Caco-2 (cell line): ENCODE measurements around the gene SLC6A15. TPM values are rescaled to one million over a fixed set of nuclear protein-coding genes. Genes with fewer than 3 reads are reported as not detected.

Experiments
- BruUV-seq: library from RNA; stranded (reverse); fragments of 400-500 nt; replicated peaks from 2 replicates; lab custom pipeline; 2021; lab: Mats Ljungman, UMichigan
- CTCF ChIA-PET: fragments of 300-600 bp; sonication (Branson Sonifier 250); formaldehyde crosslinking; loops from one replicate; lab custom pipeline; 2022; ENCODE audit warnings: antibody characterized with exemption; lab: Charles Lee
- POLR2A ChIA-PET: fragments of 300-600 bp; sonication (Branson Sonifier 250); formaldehyde crosslinking; loops from one replicate; lab custom pipeline; 2022; ENCODE audit warnings: antibody characterized with exemption; lab: Charles Lee
- DNase-seq, 2 experiments: peaks; one replicate each; pipeline versions ENCODE4 v3.0.0 to v3.0.0-alpha.2; 2020 to 2022
- H3K27me3 ChIP-seq: replicated peaks from 2 replicates; pipeline ENCODE4 v1.6.0; 2011; ENCODE audit warnings: low read length; ENCODE audit not compliant: control insufficient read depth, insufficient read depth
- H3K36me3 ChIP-seq: 2 replicates; pipeline ENCODE4 v1.5.1; 2011; ENCODE audit warnings: low read length; ENCODE audit not compliant: control insufficient read depth, insufficient read depth
- H3K4me1 ChIP-seq: fragments of 250-450 bp; sonication (Bioruptor Pico); 2 replicates; pipeline ENCODE4 v1.5.1; 2020; ENCODE audit warnings: mild to moderate bottlenecking
- H3K4me3 ChIP-seq: 2 replicates; pipeline ENCODE4 v1.5.1; 2011; ENCODE audit warnings: low read depth, mild to moderate bottlenecking, control low read depth, low read length
- H3K9me3 ChIP-seq: fragments of 250-450 bp; sonication (Bioruptor Pico); 2 replicates; pipeline ENCODE4 v1.5.1; 2020; ENCODE audit warnings: mild to moderate bottlenecking, moderate library complexity
- H3K27ac Mint-ChIP-seq: one replicate; pipeline ENCODE4 v1.8.0; 2022; ENCODE audit warnings: mixed read lengths; ENCODE audit not compliant: unreplicated experiment
- H3K27me3 Mint-ChIP-seq: one replicate; pipeline ENCODE4 v1.8.0; 2022; ENCODE audit warnings: mixed read lengths; ENCODE audit not compliant: insufficient read depth, unreplicated experiment
- H3K36me3 Mint-ChIP-seq: one replicate; pipeline ENCODE4 v1.8.0; 2022; ENCODE audit warnings: mild to moderate bottlenecking, mixed read lengths; ENCODE audit not compliant: insufficient read depth, unreplicated experiment
- H3K4me1 Mint-ChIP-seq: one replicate; pipeline ENCODE4 v1.8.0; 2022; ENCODE audit warnings: low read depth, mixed read lengths; ENCODE audit not compliant: unreplicated experiment
- H3K4me3 Mint-ChIP-seq: one replicate; pipeline ENCODE4 v1.8.0; 2022; ENCODE audit warnings: mild to moderate bottlenecking, moderate library complexity, mixed read lengths; ENCODE audit not compliant: unreplicated experiment
- H3K9me3 Mint-ChIP-seq: one replicate; pipeline ENCODE4 v1.8.0; 2022; ENCODE audit warnings: mixed read lengths; ENCODE audit not compliant: unreplicated experiment
- CTCF ChIP-seq, 2 experiments: fragments of 200-600 bp in 1 of 2; IDR thresholded peaks; 1 replicate in 1 of 2; 2 replicates in 1 of 2; pipeline versions ENCODE4 v1.5.1 to v1.8.0; 2011 to 2022; ENCODE audit warnings: antibody characterized with exemption in 1 of 2, control low read depth in 1 of 2, inconsistent platforms in 1 of 2, low read depth in 1 of 2, low read length in 1 of 2, mild to moderate bottlenecking in 1 of 2, moderate library complexity in 1 of 2; ENCODE audit not compliant: insufficient read depth in 1 of 2, severe bottlenecking in 1 of 2, unreplicated experiment in 1 of 2
- intact Hi-C: fragments of 100-400 bp; cut with micrococcal nuclease; formaldehyde crosslinking; loops from one replicate; pipeline ENCODE4 v1.10.0; 2022; ENCODE audit not compliant: unreplicated experiment
- total RNA-seq: library from RNA; stranded (reverse); gene quantifications from 2 replicates; pipeline ENCODE4 v1.2.3, GENCODE V29; 2022

Gene SLC6A15
- total RNA-seq, 1 experiment from 2014 or later = not detected

GRCh38 chr12:84856156-84856900, 56.3 kb downstream of the SLC6A15 start:
- CTCF ChIA-PET = no interaction called here
- Mint-ChIP-seq H3K4me1 (no peaks in the 10 kb centered on the region), H3K9me3 (no peaks in the 10 kb centered on the region), H3K27ac (no peak overlapping the region), H3K4me3 (no peak overlapping the region), H3K27me3 (no peaks in the 10 kb centered on the region), H3K36me3 (no peaks in the 10 kb centered on the region)
- no peak for DNase-seq
- H3K9me3 ChIP-seq = no peaks in the 10 kb centered on the region
- TF ChIP-seq CTCF (IDR thresholded peaks at IDR 0.05; ENCODE audit: insufficient read depth in 1 of 2, low read depth in 1 of 2, low read length in 1 of 2, severe bottlenecking in 1 of 2, unreplicated experiment in 1 of 2) = no peak
- POLR2A ChIA-PET = no interaction called here
- H3K27me3 ChIP-seq = no peaks in the 10 kb centered on the region
- H3K4me1 ChIP-seq = no peaks in the 10 kb centered on the region
- H3K4me3 ChIP-seq = no peak overlapping the region
- no peaks in the 10 kb centered on the region for H3K36me3 ChIP-seq
- BruUV-seq = no TSS peak
- intact Hi-C loops = no loop called here

- Histone ChIP-seq H3K9me3 (no peaks in the 10 kb centered on the region), H3K27me3 (no peaks in the 10 kb centered on the region), H3K4me1 (no peaks in the 10 kb centered on the region), H3K4me3 (no peak overlapping the region), H3K36me3 (no peaks in the 10 kb centered on the region)
- TF ChIP-seq CTCF (IDR thresholded peaks at IDR 0.05; ENCODE audit: insufficient read depth in 1 of 2, low read depth in 1 of 2, low read length in 1 of 2, severe bottlenecking in 1 of 2, unreplicated experiment in 1 of 2) = no peak
- H3K27ac Mint-ChIP-seq = no peak overlapping the region
- POLR2A ChIA-PET = no interaction called here
- intact Hi-C loops = no loop called here
- CTCF ChIA-PET = interaction anchor here (0.6 kb wide), 1 partner anchor 417 kb away, joined by 3 read pairs; no protein-coding TSS in a partner anchor
- H3K36me3 Mint-ChIP-seq = no peaks in the 10 kb centered on the region
- no peaks in the 10 kb centered on the region for H3K9me3 Mint-ChIP-seq
- no TSS peak for BruUV-seq
- H3K27me3 Mint-ChIP-seq = peaks cover 4% of the 10 kb centered on the region
- no peak for DNase-seq
- H3K4me3 Mint-ChIP-seq = no peak overlapping the region
- no peaks in the 10 kb centered on the region for H3K4me1 Mint-ChIP-seq
These were observed 68.9 kb downstream of the SLC6A15 start for GRCh38 chr12:84843593-84844144.

- Mint-ChIP-seq H3K4me3 (no peak overlapping the region), H3K27me3 (no peaks in the 10 kb centered on the region), H3K36me3 (no peaks in the 10 kb centered on the region), H3K27ac (no peak overlapping the region), H3K4me1 (no peaks in the 10 kb centered on the region), H3K9me3 (no peaks in the 10 kb centered on the region)
- peak in 1 of 2 experiments; percentile 39 for DNase-seq
- ChIA-PET POLR2A (no interaction called here), CTCF (interaction anchor here (0.6 to 1.0 kb wide), 2 partner anchors 205 to 1019 kb away, joined by 3 read pairs; no protein-coding TSS in a partner anchor)
- peak; percentile 56 to 65 for TF ChIP-seq CTCF (IDR thresholded peaks at IDR 0.05; ENCODE audit: insufficient read depth in 1 of 2, low read depth in 1 of 2, low read length in 1 of 2, severe bottlenecking in 1 of 2, unreplicated experiment in 1 of 2)
- Histone ChIP-seq H3K36me3 (no peaks in the 10 kb centered on the region), H3K9me3 (no peaks in the 10 kb centered on the region), H3K27me3 (no peaks in the 10 kb centered on the region), H3K4me3 (no peak overlapping the region), H3K4me1 (no peaks in the 10 kb centered on the region)
- no TSS peak for BruUV-seq
- intact Hi-C loops = no loop called here
These were observed 70.1 kb downstream of the SLC6A15 start for GRCh38 chr12:84842406-84843013.
